Vagina (tissue), 2 donors: ENCODE results near the gene SUMF1. TPM values are rescaled to one million over a fixed set of nuclear protein-coding genes. Genes with fewer than 3 reads are reported as not detected.

Experiments used
- DNase-seq, 2 donors: peaks; one replicate each; pipeline ENCODE4 v3.0.0-alpha.2; 2017; ENCODE audit errors: extremely low spot score in 2 of 2
- H3K27ac ChIP-seq: fragments of 200-600 bp; sonication (generic); one replicate; pipeline ENCODE4 v1.5.1; 2019
- H3K27me3 ChIP-seq: fragments of 200-600 bp; sonication (generic); one replicate; pipeline ENCODE4 v1.5.1; 2019
- H3K36me3 ChIP-seq, 2 donors: fragments of 200-600 bp; sonication (generic); one replicate each; pipeline ENCODE4 v1.5.1; 2017 to 2019
- H3K4me1 ChIP-seq: fragments of 200-600 bp; sonication (generic); one replicate; pipeline ENCODE4 v1.5.1; 2019
- H3K4me3 ChIP-seq, 2 donors: fragments of 200-600 bp; sonication (generic); 1 replicate in 1 of 2; 2 replicates in 1 of 2; pipeline ENCODE4 v1.5.1; 2016 to 2019
- H3K9me3 ChIP-seq: fragments of 200-600 bp; sonication (generic); one replicate; pipeline ENCODE4 v1.5.1; 2019
- CTCF ChIP-seq, 3 experiments: fragments of 450-650 bp in 2 of 3; fragments of 200-600 bp in 1 of 3; sonication (generic) in 1 of 3; IDR thresholded peaks; one replicate each; pipeline ENCODE4 v1.5.1; 2017 to 2019; ENCODE audit warnings: antibody characterized with exemption in 3 of 3, mild to moderate bottlenecking in 2 of 3, moderate library complexity in 2 of 3
- POLR2A ChIP-seq, 2 donors: fragments of 450-650 bp; IDR thresholded peaks; one replicate each; pipeline ENCODE4 v1.6.1; 2017; ENCODE audit warnings: antibody characterized with exemption in 2 of 2, mild to moderate bottlenecking in 2 of 2, moderate library complexity in 2 of 2
- POLR2AphosphoS5 ChIP-seq, 2 donors: sonication (generic); formaldehyde crosslinking; IDR thresholded peaks; one replicate each; pipeline ENCODE4 v1.9.0; 2017; ENCODE audit warnings: antibody characterized with exemption in 2 of 2, mild to moderate bottlenecking in 2 of 2, low read depth in 1 of 2; ENCODE audit not compliant: insufficient read depth in 1 of 2
- intact Hi-C: fragments of 100-400 bp; cut with DNase I; formaldehyde crosslinking; loops from one replicate; pipeline ENCODE4 v1.15.1; 2023
- total RNA-seq: library from RNA; depleted of rRNA; stranded (reverse); fragments of >200 nt; gene quantifications from one replicate; pipeline ENCODE4 v1.2.3, GENCODE V29; 2016

Gene SUMF1
- total RNA-seq, 1 donor from 2014 or later: 65.6 TPM

- no peaks in the 10 kb centered on the region for H3K27me3 ChIP-seq
- H3K4me1 ChIP-seq: peaks cover 4% of the 10 kb centered on the region
- no peak overlapping the region for H3K27ac ChIP-seq
- no peaks in the 10 kb centered on the region for H3K9me3 ChIP-seq
- TF ChIP-seq POLR2AphosphoS5 (IDR thresholded peaks at IDR 0.05; ENCODE audit: insufficient read depth in 1 of 2, low read depth in 1 of 2) (no peak), POLR2A (IDR thresholded peaks at IDR 0.05) (no peak), CTCF (IDR thresholded peaks at IDR 0.05) (no peak)
- no peak overlapping the region for H3K4me3 ChIP-seq
- no peaks in the 10 kb centered on the region for H3K36me3 ChIP-seq
- intact Hi-C loops: no loop called here
- DNase-seq: no peak
Measured at GRCh38 chr3:4511491-4512262, 44.6 kb upstream of the SUMF1 start.

GRCh38 chr3:4509983-4510755 is 43.1 kb upstream of the SUMF1 start:
- H3K27ac ChIP-seq: no peak overlapping the region
- TF ChIP-seq CTCF (IDR thresholded peaks at IDR 0.05) (no peak), POLR2A (IDR thresholded peaks at IDR 0.05) (no peak), POLR2AphosphoS5 (IDR thresholded peaks at IDR 0.05; ENCODE audit: insufficient read depth in 1 of 2, low read depth in 1 of 2) (no peak)
- intact Hi-C loops: loop anchor here (10.0 kb wide), 1 partner anchor 125 kb away; no protein-coding TSS in a partner anchor
- no peaks in the 10 kb centered on the region for H3K27me3 ChIP-seq
- H3K4me1 ChIP-seq: peaks cover 10% of the 10 kb centered on the region
- H3K9me3 ChIP-seq: no peaks in the 10 kb centered on the region
- no peak overlapping the region for H3K4me3 ChIP-seq
- H3K36me3 ChIP-seq: no peaks in the 10 kb centered on the region
- no peak for DNase-seq

- no peak for TF ChIP-seq POLR2AphosphoS5 (IDR thresholded peaks at IDR 0.05; ENCODE audit: insufficient read depth in 1 of 2, low read depth in 1 of 2)
- TF ChIP-seq CTCF (IDR thresholded peaks at IDR 0.05): no peak
- TF ChIP-seq POLR2A (IDR thresholded peaks at IDR 0.05): no peak
- H3K4me3 ChIP-seq: no peak overlapping the region
- no peaks in the 10 kb centered on the region for H3K27me3 ChIP-seq
- H3K9me3 ChIP-seq: no peaks in the 10 kb centered on the region
- H3K27ac ChIP-seq: no peak overlapping the region
- no peaks in the 10 kb centered on the region for H3K36me3 ChIP-seq
- peaks cover 18% of the 10 kb centered on the region for H3K4me1 ChIP-seq
- intact Hi-C loops: loop anchor here (10.0 kb wide), 1 partner anchor 126 kb away; no protein-coding TSS in a partner anchor
- DNase-seq: no peak
Measured at GRCh38 chr3:4509043-4509442, 42.0 kb upstream of the SUMF1 start.

- Histone ChIP-seq H3K9me3 (no peaks in the 10 kb centered on the region), H3K27ac (no peak overlapping the region), H3K4me3 (no peak overlapping the region), H3K4me1 (peaks cover 18% of the 10 kb centered on the region), H3K36me3 (no peaks in the 10 kb centered on the region), H3K27me3 (no peaks in the 10 kb centered on the region)
- no peak for DNase-seq
- intact Hi-C loops: loop anchor here (10.0 kb wide), 1 partner anchor 126 kb away; no protein-coding TSS in a partner anchor
- TF ChIP-seq CTCF (IDR thresholded peaks at IDR 0.05) (no peak), POLR2AphosphoS5 (IDR thresholded peaks at IDR 0.05; ENCODE audit: insufficient read depth in 1 of 2, low read depth in 1 of 2) (no peak), POLR2A (IDR thresholded peaks at IDR 0.05) (no peak)
Measured at GRCh38 chr3:4508048-4508981, 41.2 kb upstream of the SUMF1 start.
